UCSD-AML1 (cell line): Measurements from ENCODE around the gene EPS8L3.
"Not testable (repeated sequence)": the region's sequence is repeated elsewhere in the genome, so short reads cannot be mapped to it uniquely, and the experiment has no call there.

Experiments
- DNase-seq: peaks from one replicate; lab custom pipeline; 2025; ENCODE audit not compliant: unreplicated experiment; lab: John Stamatoyannopoulos, UW

EPS8L3 gene

GRCh38 chr1:109780982-109781381 is 17.3 kb upstream of the EPS8L3 start:
- no peak for DNase-seq

GRCh38 chr1:109777980-109778625 is 14.4 kb upstream of the EPS8L3 start:
- no peak for DNase-seq

DNA sequence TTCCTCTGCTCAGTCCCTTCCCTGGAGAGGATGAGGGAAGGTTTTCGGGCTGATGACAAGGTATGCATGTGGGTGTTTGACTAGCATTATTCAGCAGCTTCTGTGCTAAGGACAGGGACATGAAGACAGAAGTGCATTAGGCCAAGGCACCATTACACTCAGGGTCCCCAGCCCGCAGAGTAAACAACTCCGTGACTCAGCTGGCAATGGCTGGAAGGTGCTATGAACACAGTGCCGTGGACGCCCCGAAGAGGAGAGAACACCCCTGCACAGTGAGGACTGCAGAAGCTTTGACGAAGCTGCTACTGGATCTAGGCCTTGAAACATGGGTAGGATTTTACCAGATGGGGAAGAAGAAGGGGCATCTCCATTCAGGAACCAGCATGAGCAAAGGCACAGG is 13.7 kb upstream of the EPS8L3 start:
- no peak for DNase-seq

- DNase-seq: peak; percentile 76
Observed at GRCh38 chr1:109776911-109777310, 13.2 kb upstream of the EPS8L3 start.

DNA sequence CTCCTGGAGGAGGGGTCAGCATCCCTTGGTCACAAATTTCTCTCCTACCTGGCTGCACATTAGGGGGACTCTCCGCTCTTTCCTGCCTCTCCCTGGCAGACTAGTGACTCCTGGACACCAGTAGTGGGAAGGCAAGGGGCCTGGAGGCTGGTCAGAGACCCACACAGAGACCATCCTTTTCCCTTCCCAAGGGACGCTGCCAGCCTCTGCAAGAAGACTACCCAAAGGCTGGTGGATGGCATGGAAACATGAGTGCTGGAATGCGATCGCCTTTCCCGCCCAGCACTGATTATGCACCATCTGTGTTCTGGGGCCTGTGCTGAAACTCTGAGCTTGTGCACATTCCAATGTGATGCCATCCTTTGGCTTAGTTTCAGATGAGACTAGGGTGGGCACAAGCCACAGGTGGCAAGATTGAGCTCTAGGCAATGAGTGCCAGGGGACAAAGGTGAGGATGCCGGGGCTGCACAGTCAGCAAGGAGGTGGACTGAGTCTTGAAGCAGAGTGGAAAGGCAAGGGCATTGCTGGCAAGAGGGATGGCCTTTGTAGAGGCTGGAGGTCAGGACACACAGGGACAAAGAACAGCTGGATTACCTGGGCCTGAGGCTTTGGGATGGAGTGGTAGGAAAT is 12.6 kb upstream of the EPS8L3 start:
- DNase-seq: no peak

DNA sequence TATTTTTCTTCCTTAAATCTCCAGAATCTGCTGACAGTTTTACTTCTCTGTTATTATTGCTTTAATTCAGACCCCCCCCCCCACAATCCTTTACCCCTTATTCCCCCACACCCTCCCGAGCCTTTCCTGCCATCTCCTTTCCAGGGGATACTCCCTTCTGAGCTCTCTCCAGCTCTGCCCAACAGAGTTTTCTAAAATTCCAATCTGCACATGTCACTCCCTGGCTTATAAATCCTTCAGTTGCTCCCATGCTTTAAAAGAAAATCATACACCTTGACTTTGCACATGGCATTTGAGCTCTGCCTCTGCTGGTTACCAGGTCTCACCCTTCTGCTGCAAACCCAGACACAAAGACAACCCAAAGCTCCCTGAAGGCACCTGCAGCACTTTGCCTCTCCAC is 11.7 kb upstream of the EPS8L3 start:
- DNase-seq: no peak

DNA sequence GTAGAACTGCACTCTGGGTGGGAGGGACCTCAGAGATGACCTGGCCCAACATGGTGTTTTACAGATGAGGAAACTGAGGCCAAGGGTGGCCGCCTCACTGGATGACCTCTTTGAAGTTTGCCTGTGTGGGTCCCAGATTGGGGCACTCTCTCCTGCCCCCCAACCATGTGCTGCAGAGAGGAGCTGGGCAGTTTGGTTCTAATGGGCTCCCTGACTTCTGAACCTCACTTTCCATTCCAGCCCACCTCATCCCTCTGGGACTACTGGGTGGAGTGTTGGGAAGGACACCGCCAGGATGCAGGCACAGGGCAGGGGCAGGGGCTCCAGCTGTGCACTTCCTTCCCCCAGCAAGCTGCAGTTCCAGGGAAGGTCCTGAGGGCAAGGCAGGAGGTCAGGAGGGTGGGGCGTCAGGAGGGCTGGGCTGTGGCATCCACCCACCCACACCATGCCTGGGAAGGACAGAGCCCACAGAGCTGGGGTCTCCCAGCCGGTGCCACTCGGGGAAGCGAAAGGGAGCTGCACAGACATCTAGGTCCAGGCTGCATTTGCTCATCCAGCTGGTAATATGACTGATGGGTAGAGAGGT is 10.3 kb upstream of the EPS8L3 start:
- DNase-seq: no peak

GRCh38 chr1:109773203-109773899 is 9.6 kb upstream of the EPS8L3 start:
- peak; percentile 77 for DNase-seq

DNA sequence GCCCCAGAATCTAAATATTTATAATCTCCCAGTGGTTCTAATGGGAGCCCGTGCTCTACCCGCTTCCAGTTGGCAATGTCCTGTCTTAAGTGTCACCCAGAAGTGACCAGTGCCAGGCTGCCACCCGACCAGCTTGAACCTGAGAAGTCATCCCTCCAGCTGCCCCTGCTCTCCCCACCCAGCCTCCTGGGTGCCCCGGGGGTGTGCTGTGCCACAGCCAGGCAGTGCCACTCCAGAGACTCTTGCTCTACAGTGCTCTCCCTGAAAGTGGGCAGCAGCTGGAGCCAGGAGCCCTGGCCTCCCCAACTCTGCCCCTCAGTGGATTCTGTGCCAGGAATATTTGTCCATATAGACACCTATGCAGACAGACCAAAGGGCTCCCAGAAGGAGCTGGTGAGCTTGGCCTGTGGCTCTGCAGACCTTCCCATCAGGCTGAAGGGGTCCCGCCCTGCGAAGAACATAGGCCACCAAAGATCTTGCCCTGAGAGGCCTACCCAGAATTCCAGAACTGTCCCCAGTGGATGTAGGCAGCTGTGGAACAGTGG is 9.0 kb upstream of the EPS8L3 start:
- no peak for DNase-seq

DNA sequence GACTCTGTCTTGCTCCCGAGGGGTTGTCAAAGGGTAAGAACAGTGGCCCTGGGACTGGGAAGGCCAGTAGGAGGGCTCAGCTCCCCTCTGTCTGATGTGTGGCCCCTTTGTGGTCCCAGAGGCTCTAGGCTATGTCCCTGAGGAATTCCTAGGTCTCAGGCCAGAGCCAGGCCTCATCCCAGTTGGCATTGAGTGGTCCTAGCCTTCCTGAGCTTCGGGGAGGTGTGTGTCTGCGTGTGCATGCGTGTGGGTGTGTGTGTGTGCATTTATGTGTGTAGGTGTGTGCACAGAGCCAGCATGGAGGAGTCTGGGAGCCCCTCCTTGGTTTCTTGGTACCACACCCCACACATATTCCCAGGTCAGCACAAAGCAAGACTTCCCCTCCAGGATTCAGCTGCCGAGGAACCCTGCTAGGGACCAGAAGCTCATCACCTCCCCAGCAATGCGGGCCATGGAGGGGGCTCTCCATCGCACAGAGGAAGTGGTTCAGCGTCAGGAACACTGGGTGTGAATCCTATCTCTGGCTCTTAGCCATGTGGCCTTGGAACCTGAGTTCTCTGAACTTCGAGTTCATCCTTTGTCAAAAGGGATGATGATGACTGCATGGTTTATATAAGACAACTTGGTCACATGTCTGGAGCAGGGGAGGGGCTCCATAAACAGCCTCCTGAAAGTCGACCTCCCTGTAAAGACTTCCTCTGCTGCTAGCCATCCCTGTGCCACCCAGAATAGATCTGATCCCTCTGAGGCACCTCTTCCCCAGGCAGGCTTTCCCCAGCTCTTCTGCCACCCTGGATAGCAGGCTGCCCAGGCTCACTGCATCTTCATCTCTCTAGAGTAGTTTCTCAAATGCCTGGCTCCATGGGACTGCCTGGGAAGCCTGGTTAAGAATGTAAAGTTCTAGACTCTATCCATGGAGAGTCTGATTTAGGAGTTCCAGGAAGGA is 8.3 kb upstream of the EPS8L3 start:
- DNase-seq: no peak

DNA sequence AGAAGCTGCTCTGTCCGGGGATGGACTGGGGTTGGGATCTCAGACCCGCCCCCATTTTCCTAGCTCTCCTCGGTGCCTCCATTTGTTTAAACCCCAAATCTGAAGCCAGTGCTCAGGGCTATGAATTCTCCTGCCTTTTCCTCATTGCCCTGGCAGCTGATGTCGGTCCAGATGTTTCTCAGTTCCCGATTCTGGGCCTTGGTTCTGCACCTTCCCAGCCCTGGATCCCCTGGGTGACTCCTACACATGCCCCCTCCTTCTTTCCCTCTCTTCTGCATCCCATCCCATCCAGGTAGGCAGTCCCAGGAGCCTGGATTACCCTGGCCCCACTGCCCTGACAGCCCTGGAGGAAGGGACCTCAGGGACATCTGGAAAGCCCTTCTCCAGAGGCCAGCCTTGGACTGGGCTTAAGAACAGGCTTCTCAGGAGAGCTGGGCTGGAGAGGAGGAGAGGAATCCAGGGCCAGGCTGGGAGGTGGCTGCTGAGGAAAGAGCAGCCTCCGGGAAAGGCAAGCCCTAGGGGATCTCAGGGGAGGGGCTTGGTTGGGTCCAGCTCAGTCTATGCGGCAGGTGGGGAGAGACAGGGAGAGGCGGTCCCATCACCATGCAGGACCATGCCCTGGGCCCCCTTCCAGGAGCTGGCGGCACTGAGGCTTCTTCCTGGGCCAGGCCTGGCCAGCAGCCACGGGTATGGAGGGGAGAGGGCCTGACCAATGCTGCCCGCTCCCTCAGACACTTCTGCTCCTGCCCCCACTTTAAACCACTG is 6.8 kb upstream of the EPS8L3 start:
- DNase-seq: no peak

DNA sequence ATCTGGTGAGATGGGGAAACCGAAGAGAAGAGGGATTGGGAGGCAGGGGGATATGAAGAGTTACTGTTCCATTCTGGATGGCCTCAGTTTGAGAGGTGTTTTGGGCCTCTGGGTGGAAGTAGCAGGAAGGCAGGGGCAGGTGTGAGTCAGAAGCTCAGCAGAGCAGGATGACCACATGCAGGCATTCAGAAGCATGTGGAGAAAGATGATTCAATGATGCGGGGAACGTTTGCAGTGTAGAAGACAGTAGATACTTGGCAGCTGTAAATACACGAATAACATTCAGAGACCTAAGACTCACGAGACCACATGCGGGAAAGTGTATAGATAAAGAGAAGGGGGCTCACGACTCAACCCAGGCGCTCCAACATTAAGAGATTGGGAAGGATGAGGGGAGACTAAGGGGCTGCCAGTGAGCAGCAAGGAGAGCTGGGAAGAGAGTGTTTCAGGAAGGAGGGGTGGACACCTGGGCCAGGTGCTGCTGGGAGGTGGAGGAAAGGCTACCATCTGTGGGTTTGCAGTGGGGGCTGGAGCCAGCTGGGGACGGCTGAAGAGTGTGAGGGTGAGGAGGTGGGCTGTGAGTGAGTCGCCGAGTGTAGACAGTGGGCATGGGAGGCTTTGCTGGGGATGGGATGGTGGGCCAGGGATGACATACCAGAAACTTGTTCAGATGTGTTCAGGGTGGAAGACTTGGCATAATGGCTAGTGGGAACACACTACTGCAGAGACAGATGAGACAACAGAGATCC is 5.8 kb upstream of the EPS8L3 start:
- DNase-seq: no peak

DNA sequence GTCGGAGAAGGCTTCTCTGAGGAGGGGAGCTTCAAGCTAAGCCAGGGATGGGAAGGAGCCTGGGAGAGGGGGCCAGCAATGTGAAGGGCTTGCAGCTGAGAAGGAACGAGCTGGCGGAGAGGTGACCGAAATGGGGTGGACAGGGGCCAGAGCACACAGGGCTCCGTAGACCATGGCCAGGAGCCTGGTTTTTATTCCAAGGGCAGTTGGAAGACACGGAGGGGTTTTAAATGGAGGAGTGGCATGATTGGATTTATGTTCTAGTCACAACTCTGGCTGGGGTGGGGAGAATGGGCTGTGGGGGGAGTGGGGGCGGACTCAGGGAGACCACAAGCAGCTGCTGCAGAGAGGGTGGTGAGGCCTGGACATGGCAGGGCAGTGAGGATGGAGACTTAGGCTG is 5.1 kb upstream of the EPS8L3 start:
- DNase-seq: no peak

DNA sequence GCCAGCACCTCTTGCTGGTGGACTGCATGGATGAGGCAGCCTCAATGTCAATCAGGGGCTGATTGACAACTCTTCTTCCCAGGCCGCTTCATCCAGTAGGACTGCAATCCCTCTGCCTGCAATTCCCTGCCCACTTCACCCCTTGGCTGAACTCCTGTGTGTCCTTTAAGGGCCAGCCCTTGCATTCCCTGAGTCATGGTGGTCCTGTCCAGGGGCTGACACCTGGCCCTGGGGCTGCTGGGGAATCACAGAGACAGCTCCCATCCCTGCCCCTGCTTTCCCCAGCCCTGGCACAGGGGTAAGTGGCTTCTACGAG is 4.6 kb upstream of the EPS8L3 start:
- DNase-seq: no peak

- no peak for DNase-seq
Observed at GRCh38 chr1:109767637-109768334, 4.1 kb upstream of the EPS8L3 start.

DNA sequence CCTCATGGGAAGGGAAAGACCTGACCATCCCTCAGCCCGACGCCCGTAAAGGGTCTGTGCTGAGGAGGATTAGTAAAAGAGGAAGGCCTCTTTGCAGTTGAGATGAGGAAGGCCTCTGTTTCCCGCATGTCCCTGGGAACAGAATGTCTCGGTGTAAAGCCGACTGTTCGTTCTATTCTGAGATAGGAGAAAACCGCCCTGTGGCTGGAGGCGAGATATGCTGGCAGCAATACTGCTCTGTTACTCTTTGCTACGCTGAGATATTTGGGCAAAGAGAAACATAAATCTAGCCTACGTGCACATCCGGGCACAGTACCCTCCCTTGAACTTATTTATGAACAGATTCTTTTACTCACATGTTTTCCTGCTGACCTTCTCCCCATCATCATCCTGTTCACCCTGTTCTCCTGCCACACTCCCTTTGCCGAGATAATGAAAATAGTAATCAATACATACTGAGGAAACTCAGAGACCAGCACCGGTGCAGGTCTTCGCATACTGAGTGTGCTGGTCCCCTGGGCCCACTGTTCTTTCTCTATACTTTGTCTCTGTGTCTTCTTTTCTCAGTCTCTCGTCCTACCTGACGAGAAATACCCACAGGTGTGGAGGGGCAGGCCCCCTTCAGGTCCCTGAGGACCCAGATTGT is 3.4 kb upstream of the EPS8L3 start:
- not testable (repeated sequence) for DNase-seq

DNA sequence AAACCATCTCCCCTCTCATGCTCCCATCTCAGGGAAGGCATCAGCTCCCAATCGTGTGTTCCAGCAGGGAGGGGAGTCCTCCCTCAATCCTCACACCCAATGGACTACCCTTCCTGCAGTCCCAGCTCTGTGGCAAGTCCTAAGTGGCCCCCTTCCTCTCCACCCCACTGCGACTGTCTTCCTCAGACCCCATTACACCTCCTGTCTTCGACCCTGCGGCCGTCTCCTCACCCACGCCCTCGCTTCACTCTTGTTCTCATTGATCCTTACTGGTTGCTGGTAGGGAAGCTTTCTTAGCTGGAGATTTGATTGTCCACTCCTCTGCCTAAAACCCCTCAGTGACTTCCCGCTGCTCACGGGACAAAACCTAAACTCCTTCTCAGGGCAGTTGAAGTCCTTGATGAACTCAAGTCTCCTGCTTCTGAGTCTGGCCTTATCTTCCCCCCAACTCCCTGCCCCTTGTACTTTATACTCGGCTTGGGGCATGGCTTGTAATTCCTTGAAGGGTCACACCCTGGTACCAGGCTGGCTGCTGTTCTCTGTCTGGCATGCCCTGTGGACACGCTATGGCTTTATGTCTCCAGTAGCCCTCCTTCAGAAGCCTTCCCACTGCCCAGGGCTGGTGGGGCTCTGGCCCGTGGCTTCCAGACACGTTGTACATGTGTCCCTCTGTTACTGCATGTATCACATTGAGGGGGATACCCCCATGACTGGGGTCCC is 2.3 kb upstream of the EPS8L3 start:
- DNase-seq: no peak

DNA sequence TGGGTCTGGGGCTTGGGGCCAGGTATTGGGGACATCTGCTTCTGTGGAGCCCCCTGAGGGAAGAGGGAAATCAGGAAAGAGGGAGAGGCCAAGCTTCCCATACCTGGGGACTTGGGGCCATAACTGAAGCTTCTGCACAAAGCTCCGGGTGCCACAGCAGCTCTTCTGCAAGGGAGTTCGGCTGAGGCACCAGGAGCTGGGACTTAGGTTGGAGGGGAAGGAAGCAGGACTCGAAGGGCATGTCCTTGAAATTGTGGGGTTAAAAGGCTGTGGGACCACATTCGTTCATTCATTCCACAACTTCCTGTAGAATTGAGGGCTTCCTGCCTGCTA is 1.7 kb upstream of the EPS8L3 start:
- DNase-seq: no peak
